GM19468 (cell line): ENCODE measurements around the gene HIBADH.

Experiments
- ATAC-seq: cut with Tn5 transposase; IDR thresholded peaks from one replicate; pipeline ENCODE4 v1.9.1; 2021; ENCODE audit warnings: mild to moderate bottlenecking, moderate library complexity, moderate number of reproducible peaks; ENCODE audit not compliant: unreplicated experiment; ENCODE audit errors: extremely low read depth

Gene HIBADH

DNA sequence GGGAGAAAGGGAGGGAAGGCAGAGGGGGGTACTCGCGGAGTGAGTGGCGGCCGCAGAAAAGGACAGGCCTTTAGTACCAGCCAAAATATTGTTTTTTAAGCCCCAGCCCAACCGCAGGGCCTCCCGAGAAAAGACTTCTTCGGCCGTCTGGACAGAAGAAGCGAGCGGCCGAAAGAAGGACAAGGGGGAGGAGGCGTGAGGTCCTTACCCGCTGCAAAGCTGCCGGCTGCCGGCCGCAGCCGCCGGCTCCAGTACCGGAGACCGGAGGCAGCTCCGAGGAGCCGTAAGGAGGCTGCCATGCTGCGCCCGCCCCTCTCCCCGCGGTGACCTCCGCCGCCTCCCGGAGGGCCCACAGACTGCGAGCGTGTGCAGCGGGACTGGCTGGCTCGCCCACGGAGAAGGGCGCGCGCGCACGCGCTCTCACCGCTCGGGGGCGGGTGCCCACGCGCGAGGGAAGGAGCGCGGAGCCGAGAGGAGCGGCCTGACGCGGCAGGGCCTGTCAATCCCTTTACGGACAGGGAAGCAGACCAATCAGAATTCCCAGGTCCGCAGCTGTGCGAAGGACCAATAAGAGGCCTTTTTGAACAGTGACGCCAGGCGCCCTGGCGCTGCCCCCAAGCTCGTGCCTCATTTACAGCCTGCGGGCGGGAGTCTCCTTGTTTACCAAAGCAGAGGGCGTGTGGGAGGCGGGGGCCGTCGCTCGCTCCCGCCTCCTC is at the start of gene HIBADH:
HIBADH (minus strand) TSS at position 394 of the 716 bp plus-strand sequence; CDS start at position 299, 95 bp downstream.
- ATAC-seq: peak; percentile 100

DNA sequence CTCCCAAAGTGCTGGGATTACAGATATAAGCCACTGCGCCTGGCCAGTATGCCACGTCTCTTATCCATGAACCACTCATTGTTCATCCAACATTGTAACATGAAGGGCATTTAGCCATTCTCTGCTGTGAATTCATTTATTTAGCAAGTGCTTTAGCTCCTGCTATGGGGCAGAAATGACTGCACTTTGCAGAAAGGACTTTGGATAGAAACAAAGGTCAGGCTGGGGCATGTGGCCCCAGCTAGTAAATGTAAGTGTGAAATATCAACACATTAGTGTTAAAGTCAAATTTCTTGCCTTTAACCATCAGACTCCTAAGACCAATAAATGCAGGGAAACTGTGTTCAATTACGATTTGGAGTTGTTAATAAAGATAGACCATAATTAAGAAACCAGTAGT is 49.5 kb upstream of the HIBADH start:
- no peak for ATAC-seq

- no peak for ATAC-seq
Measured at GRCh38 chr7:27709137-27710075, 46.7 kb upstream of the HIBADH start.

DNA sequence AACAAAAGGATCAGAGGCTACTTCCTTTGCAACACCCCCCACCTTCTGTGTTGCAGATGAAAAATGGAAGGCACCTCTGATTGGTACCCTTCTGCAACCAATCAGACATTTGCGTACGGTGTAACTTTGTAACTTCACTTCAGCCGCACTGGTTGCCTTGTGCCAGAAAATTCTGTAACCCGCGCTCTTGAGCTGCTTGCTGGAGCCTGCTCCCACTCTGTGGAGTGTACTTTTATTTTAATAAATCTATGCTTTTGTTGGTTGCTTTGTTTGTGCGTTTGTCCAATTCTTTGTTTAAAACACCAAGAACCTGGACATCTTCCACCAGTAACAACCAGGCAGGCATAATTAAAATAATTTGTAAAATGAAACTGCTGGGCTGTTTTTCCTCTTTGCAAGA is 45.8 kb upstream of the HIBADH start:
- ATAC-seq: no peak

DNA sequence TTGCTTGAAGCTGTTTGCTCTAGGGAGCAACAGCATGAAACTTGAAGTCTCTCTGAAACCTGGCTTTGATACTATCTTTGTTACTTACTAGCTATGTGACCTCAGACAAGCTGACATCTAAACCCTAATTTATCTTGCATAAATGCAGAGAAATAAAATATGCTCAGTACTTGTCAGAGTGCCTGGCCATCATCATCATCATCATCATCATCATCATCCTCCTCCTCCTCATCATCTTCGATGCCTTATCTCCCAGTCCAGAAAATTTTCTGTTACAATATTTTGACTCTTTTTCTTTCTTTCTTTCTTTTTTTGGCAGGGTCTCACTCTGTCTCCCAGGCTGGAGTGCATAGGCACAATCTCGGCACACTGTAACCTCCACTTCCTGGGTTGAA is 42.5 kb upstream of the HIBADH start:
- no peak for ATAC-seq

DNA sequence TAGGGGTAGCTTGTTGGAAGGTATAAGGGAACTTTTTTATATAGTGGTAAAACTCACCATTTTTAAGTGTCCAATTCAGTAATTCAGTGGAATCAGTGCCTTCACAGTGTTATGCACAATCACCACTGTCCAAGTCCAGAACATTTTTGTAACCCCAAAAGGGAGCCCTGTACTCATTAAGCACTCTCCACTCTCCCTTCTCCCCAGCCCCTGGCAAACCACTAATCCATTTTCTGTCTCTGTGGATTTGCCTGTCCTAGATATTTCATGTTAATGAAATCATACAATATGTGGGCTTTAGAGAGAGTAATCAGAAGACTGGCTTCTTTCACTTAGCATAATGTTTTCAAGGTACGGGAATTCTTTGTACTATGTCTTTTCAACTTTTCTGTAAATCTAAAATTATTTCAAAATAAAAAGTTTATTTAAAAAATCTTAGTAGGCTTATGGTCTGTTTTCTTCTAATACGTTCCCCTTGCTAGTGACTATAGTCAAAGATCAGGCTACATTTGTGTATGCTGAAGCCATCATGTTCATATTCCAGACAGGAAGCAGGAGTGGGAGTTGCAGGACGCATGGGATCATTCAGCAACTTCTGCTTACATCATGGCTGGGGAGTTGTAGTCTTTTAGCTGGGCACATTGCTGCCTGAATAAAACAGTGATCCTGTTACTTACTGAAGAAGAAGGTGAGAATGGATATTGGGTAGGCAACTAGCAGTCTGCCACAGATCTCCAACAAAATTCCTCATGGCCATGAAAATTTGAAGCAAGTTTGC is 41.9 kb upstream of the HIBADH start:
- no peak for ATAC-seq

- no peak for ATAC-seq
Measured at GRCh38 chr7:27703181-27703580, 40.5 kb upstream of the HIBADH start.

GRCh38 chr7:27700501-27700900 is 37.8 kb upstream of the HIBADH start:
- ATAC-seq: no peak

DNA sequence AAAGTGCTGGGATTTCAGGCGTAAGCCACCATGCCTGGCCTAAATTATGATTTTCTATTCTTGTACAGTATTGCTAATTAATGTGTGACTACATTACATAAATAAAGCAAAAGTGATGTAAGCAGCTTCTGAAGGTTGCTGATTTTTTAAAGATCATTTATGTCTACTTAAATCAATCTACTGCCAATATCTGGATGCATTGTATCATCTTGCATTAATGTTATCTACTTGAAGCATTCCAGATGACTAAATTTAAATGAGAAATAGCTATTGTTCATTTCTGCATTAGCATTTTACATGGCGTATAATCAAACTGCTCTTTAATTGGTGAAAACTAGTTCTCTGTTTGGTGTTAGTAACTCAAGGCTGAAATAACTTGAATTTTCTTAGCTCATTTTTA is 37.1 kb upstream of the HIBADH start:
- ATAC-seq: no peak

DNA sequence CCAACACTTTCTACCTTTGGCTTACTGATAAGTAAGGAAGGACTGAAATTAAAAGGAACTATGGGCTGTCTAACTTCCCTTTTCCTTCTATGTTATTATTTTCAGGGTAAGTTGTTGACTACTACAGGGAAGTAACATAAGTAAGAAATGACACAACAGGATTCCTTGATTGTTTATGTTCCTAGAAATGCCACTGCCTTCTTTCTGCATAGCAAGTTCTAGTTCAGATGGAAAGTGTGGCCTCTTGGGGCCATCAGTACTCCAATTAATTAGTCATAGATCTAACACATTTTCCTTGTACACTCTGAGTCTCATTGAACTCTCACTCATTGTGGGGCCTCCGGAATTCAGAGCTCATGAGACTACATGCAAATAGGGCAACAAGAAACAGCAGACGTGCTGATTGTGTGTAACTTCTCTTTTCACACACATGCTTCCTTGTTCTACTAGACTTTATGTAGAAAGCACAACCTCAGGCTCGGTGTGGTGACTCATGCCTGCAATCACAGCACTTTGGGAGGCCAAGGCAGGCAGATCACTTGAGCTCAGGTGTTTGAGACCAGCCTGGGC is 35.3 kb upstream of the HIBADH start:
- no peak for ATAC-seq

GRCh38 chr7:27695096-27695495 is 32.4 kb upstream of the HIBADH start:
- no peak for ATAC-seq

DNA sequence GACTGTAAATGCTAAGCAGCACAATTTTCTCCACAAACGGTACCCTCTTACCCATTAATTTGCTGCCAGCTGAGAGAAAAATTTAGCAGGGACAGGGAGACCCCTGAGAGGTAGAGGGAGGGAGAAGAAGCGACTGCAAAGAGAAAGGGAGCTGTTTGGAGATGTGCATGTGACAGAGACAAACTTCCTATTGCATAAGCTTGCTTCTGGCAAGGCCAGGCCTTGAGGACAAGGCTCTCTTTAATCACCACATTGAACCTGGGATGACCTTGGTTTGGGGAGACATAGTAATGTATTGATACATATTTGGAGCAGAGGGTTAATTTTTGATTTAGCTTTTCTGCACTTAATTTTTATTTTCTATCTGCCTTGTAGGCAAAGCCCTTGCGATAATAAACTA is 31.1 kb upstream of the HIBADH start:
- no peak for ATAC-seq

- ATAC-seq: no peak
Measured at GRCh38 chr7:27690649-27691048, 28.0 kb upstream of the HIBADH start.

- no peak for ATAC-seq
Measured at GRCh38 chr7:27689591-27690164, 27.0 kb upstream of the HIBADH start.

DNA sequence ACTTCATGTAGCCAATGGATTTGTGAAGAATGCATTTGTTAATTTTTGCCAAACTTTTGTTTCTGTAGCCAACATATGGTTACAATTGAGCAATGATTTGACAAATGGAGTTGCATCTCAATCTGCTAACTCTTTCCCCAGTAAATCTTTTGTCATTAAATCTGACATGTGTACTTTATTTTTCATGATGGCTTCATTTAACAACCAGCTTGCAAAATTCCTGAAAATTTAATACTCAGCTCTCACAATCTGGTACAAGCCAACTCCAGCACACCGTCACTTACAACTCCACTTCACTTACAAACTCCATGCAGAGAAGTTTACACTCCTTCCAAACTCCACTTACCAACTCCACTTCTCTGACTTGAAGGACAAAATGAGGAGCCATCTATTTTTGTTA is 26.5 kb upstream of the HIBADH start:
- ATAC-seq: no peak

- ATAC-seq: no peak
Measured at GRCh38 chr7:27688646-27689045, 26.0 kb upstream of the HIBADH start.

- no peak for ATAC-seq
Measured at GRCh38 chr7:27688056-27688455, 25.4 kb upstream of the HIBADH start.

- ATAC-seq: no peak
Measured at GRCh38 chr7:27686315-27686714, 23.6 kb upstream of the HIBADH start.

DNA sequence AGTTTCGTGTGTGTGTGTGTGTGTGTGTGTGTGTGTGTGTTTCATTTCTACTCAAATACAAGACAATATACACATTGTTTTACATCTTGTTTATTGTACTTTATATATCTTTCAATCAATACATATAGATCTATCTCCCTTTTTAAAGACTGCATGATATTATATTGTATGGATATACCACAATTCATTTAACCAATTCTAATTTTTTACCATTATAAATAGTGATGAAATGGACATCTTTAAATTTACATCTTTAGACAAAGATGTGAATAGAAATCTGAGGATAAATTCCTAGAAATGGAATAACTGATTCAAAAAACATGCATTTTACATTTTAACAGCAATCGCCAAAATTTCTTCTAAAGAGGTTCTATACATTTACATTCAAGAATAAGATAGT is 23.2 kb upstream of the HIBADH start:
- no peak for ATAC-seq

GRCh38 chr7:27685209-27685608 is 22.5 kb upstream of the HIBADH start:
- no peak for ATAC-seq
